ENCODE results near the gene MKRN3.

MKRN3 gene

GRCh38 chr15:23565395-23566070, at the start of gene MKRN3:
Gene MKRN3, plus strand, starts transcription at chr15:23565674. Its CDS starts 109 bp downstream, at chr15:23565783.
- peak; percentile 37 for DNase-seq

GRCh38 chr15:23516866-23517265, 48.6 kb upstream of the MKRN3 start:
- no peak for DNase-seq

- DNase-seq = no peak
Observed at GRCh38 chr15:23518104-23518503, 47.4 kb upstream of the MKRN3 start.

- no peak for DNase-seq
Observed at GRCh38 chr15:23524816-23525215, 40.7 kb upstream of the MKRN3 start.

GRCh38 chr15:23529891-23530290, 35.6 kb upstream of the MKRN3 start:
- no peak for DNase-seq

GRCh38 chr15:23532024-23532423, 33.5 kb upstream of the MKRN3 start:
- DNase-seq = no peak

GRCh38 chr15:23536659-23537058, 28.8 kb upstream of the MKRN3 start:
- DNase-seq = no peak

- no peak for DNase-seq
Observed at GRCh38 chr15:23538648-23539047, 26.8 kb upstream of the MKRN3 start.

GRCh38 chr15:23539892-23540291, 25.6 kb upstream of the MKRN3 start:
- no peak for DNase-seq

GRCh38 chr15:23546158-23546557, 19.3 kb upstream of the MKRN3 start:
- no peak for DNase-seq

- DNase-seq = no peak
Observed at GRCh38 chr15:23548071-23548470, 17.4 kb upstream of the MKRN3 start.

- no peak for DNase-seq
Observed at GRCh38 chr15:23561914-23562313, 3.6 kb upstream of the MKRN3 start.

- no peak for DNase-seq
Observed at GRCh38 chr15:23564821-23565394, 566 bp upstream of the MKRN3 start.

- no peak for DNase-seq
Observed at GRCh38 chr15:23566071-23566554, 639 bp downstream of the MKRN3 start.

- no peak for DNase-seq
Observed at GRCh38 chr15:23566651-23567050, 1.2 kb downstream of the MKRN3 start.

- no peak for DNase-seq
Observed at GRCh38 chr15:23567921-23568320, 2.4 kb downstream of the MKRN3 start.

- no peak for DNase-seq
Observed at GRCh38 chr15:23569151-23569925, 3.9 kb downstream of the MKRN3 start.

GRCh38 chr15:23570486-23570885, 5.0 kb downstream of the MKRN3 start:
- no peak for DNase-seq

GRCh38 chr15:23572844-23573243, 7.4 kb downstream of the MKRN3 start:
- no peak for DNase-seq

- DNase-seq = no peak
Observed at GRCh38 chr15:23574742-23575141, 9.3 kb downstream of the MKRN3 start.

- DNase-seq = no peak
Observed at GRCh38 chr15:23576061-23576460, 10.6 kb downstream of the MKRN3 start.

GRCh38 chr15:23578521-23579150, 13.2 kb downstream of the MKRN3 start:
- no peak for DNase-seq

GRCh38 chr15:23588268-23588667, 22.8 kb downstream of the MKRN3 start:
- no peak for DNase-seq
